Measurements from ENCODE around the gene SLC17A9.
"Not testable (repeated sequence)": the region's sequence is repeated elsewhere in the genome, so short reads cannot be mapped to it uniquely, and the experiment has no call there.

SLC17A9 gene

GRCh38 chr20:62920039-62920645, 32.4 kb upstream of the SLC17A9 start:
- DNase-seq (ENCODE audit: low read depth): no peak

GRCh38 chr20:62921119-62921687, 31.3 kb upstream of the SLC17A9 start:
- no peak for DNase-seq (ENCODE audit: low read depth)

GRCh38 chr20:62922451-62922921, 30.0 kb upstream of the SLC17A9 start:
- DNase-seq (ENCODE audit: low read depth): no peak

- DNase-seq (ENCODE audit: low read depth): not testable (repeated sequence)
Observed at GRCh38 chr20:62923059-62923668, 29.3 kb upstream of the SLC17A9 start.

- no peak for DNase-seq (ENCODE audit: low read depth)
Observed at GRCh38 chr20:62923669-62924441, 28.7 kb upstream of the SLC17A9 start.

- no peak for DNase-seq (ENCODE audit: low read depth)
Observed at GRCh38 chr20:62924442-62925075, 27.9 kb upstream of the SLC17A9 start.

- DNase-seq (ENCODE audit: low read depth): no peak
Observed at GRCh38 chr20:62925076-62925419, 27.5 kb upstream of the SLC17A9 start.

- no peak for DNase-seq (ENCODE audit: low read depth)
Observed at GRCh38 chr20:62925420-62926228, 26.9 kb upstream of the SLC17A9 start.

GRCh38 chr20:62926229-62927127, 26.0 kb upstream of the SLC17A9 start, which contains the start of gene DIDO1:
TSS of gene DIDO1 (minus strand) at chr20:62926505.
- peak; percentile 65 for DNase-seq (ENCODE audit: low read depth)

GRCh38 chr20:62927128-62927705, 25.3 kb upstream of the SLC17A9 start:
- no peak for DNase-seq (ENCODE audit: low read depth)

GRCh38 chr20:62928246-62928939, 24.1 kb upstream of the SLC17A9 start:
- DNase-seq (ENCODE audit: low read depth): no peak

- no peak for DNase-seq (ENCODE audit: low read depth)
Observed at GRCh38 chr20:62929051-62929538, 23.4 kb upstream of the SLC17A9 start.

- DNase-seq (ENCODE audit: low read depth): no peak
Observed at GRCh38 chr20:62931464-62931863, 21.0 kb upstream of the SLC17A9 start.

- no peak for DNase-seq (ENCODE audit: low read depth)
Observed at GRCh38 chr20:62933966-62934365, 18.5 kb upstream of the SLC17A9 start.

GRCh38 chr20:62935204-62935967, 17.1 kb upstream of the SLC17A9 start:
- no peak for DNase-seq (ENCODE audit: low read depth)

- DNase-seq (ENCODE audit: low read depth): no peak
Observed at GRCh38 chr20:62935968-62936585, 16.4 kb upstream of the SLC17A9 start.

GRCh38 chr20:62937268-62938104, 15.0 kb upstream of the SLC17A9 start:
- peak; percentile 93 for DNase-seq (ENCODE audit: low read depth)

Measured in CMK (cell line).